AG04450 (cell line): ENCODE measurements around the gene DDX21. TPM values are rescaled to one million over a fixed set of nuclear protein-coding genes. Genes with fewer than 3 reads are reported as not detected.
"Not testable (repeated sequence)": the region's sequence is repeated elsewhere in the genome, so short reads cannot be mapped to it uniquely, and the experiment has no call there.

Source experiments
- CTCF ChIA-PET: fragments of 300-600, 350-600 bp; formaldehyde crosslinking; extraction: SDS; loops from one replicate; lab custom pipeline; 2022; ENCODE audit warnings: antibody characterized with exemption, inconsistent platforms; lab: Charles Lee
- POLR2A ChIA-PET: fragments of 350-600 bp; formaldehyde crosslinking; extraction: SDS; loops from one replicate; lab custom pipeline; 2021; ENCODE audit warnings: antibody characterized with exemption, inconsistent platforms; lab: Yijun Ruan, JAX
- DNase-seq: peaks from one replicate; pipeline ENCODE4 v3.0.0-alpha.2; 2011; ENCODE audit warnings: low read depth, low spot score
- H3K27ac ChIP-seq: one replicate; pipeline ENCODE4 v1.5.1; 2012; ENCODE audit warnings: low read depth, low read length, control low read depth
- H3K27me3 ChIP-seq: one replicate; pipeline ENCODE4 v1.6.0; 2012; ENCODE audit warnings: low read length; ENCODE audit not compliant: control insufficient read depth, insufficient read depth
- H3K4me3 ChIP-seq: 2 replicates; pipeline ENCODE4 v1.5.1; 2011; ENCODE audit warnings: mild to moderate bottlenecking, low read depth, low read length, control low read depth
- H3K9me3 ChIP-seq: 2 replicates; pipeline ENCODE4 v1.5.1; 2012; ENCODE audit warnings: low read length; ENCODE audit not compliant: control insufficient read depth, insufficient read depth
- polyA plus RNA-seq: library from polyadenylated mRNA; depleted of rRNA; stranded (reverse); fragments of >200 nt; gene quantifications from 2 replicates; pipeline ENCODE4 v1.2.3, GENCODE V29; 2011
- TF ChIP-seq, protein P1 (sequence below): IDR thresholded peaks from 2 replicates; pipeline ENCODE4 v1.5.1; 2011; ENCODE audit warnings: low read depth, low read length, control low read depth, inconsistent platforms

The DDX21 gene
- polyA plus RNA-seq, 1 experiment = 62.3 TPM

DNA sequence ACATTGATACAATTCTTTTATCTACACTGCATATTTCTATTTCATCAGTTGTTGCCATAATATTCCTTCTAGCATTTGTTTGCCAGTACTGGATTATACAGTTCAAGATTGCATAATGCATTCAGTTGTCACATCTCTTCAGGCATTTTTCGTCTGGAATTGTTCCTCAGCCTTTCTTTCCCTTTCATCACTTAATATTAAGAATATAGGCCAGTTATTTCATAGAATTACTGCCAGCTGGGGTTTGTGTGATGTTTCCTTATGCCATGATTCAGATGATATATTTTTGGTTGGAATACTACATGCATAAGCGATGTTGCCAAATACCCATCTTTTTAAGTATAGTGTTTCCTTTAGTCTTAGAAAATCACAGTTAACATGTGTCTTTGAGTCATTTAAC lies 53.4 kb downstream of the DDX21 start:
- CTCF ChIA-PET = interaction anchor here (3.1 kb wide), 1 partner anchor 85 kb away, joined by 14 read pairs; no protein-coding TSS in a partner anchor
- POLR2A ChIA-PET = no interaction called here
- H3K27ac ChIP-seq = no peak overlapping the region

GRCh38 chr10:69010151-69010640 lies 54.2 kb downstream of the DDX21 start:
- Histone ChIP-seq H3K27ac (no peak overlapping the region), H3K9me3 (no peaks in the 10 kb centered on the region), H3K4me3 (no peak overlapping the region), H3K27me3 (no peaks in the 10 kb centered on the region)
- CTCF ChIA-PET = interaction anchor here (1.3 to 3.1 kb wide), 2 partner anchors 83 to 84 kb away, joined by 6 to 14 read pairs; no protein-coding TSS in a partner anchor
- TF ChIP-seq, protein P1, sequence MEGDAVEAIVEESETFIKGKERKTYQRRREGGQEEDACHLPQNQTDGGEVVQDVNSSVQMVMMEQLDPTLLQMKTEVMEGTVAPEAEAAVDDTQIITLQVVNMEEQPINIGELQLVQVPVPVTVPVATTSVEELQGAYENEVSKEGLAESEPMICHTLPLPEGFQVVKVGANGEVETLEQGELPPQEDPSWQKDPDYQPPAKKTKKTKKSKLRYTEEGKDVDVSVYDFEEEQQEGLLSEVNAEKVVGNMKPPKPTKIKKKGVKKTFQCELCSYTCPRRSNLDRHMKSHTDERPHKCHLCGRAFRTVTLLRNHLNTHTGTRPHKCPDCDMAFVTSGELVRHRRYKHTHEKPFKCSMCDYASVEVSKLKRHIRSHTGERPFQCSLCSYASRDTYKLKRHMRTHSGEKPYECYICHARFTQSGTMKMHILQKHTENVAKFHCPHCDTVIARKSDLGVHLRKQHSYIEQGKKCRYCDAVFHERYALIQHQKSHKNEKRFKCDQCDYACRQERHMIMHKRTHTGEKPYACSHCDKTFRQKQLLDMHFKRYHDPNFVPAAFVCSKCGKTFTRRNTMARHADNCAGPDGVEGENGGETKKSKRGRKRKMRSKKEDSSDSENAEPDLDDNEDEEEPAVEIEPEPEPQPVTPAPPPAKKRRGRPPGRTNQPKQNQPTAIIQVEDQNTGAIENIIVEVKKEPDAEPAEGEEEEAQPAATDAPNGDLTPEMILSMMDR = no peak
- DNase-seq = no peak
- POLR2A ChIA-PET = no interaction called here

More for the DNA sequence above, 53.4 kb downstream of the DDX21 start:
- Histone ChIP-seq H3K4me3 (no peak overlapping the region), H3K27me3 (no peaks in the 10 kb centered on the region), H3K9me3 (no peaks in the 10 kb centered on the region)
- TF ChIP-seq, protein P1 = no peak
- no peak for DNase-seq

- H3K27me3 ChIP-seq, CTCF ChIA-PET, H3K9me3 ChIP-seq, POLR2A ChIA-PET, DNase-seq, H3K4me3 ChIP-seq, H3K27ac ChIP-seq: not testable (repeated sequence)
Measured at GRCh38 chr10:69012778-69013177, 56.8 kb downstream of the DDX21 start.

DNA sequence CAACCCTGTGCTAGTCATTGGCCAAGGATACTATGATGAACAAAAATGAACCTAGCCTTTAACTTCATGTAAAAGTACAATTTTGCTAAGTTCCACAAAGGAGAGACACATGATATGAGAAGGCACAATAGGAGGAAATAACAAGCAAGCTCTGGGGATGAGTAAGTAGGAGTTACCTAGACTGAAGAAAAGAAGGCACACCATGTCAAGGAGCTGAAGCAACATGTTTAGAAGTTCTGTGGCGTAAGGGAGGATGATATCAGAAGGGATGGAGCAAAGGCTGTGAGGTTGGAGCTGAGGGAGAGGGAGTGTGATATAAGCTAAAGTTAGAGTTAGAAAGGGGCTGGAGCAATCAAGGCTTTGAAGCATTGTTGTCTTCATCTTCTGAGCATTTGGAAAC lies 58.2 kb downstream of the DDX21 start:
- TF ChIP-seq, protein P1 = no peak

DNA sequence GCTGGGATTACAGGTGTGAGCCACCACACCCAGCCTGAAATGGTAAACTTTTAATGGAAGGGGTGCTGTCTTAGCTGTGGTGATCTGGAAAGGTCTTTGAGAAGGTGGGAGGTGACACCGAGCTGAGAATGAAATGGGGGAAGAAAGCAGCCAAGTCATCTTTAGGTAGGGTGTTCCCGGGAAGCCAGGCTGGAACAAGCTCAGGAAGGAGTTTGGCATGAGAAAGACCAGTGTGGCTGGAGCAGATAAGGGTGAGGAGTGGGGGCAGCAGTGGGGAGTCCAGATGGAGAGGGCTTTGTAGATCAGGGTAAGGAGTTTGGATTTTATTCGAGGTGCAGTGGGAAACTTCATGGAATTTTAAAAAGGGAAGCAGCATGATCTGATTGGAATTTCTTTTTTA lies 62.6 kb downstream of the DDX21 start:
- TF ChIP-seq, protein P1 = no peak
- CTCF ChIA-PET = interaction anchor here (1.6 kb wide), 1 partner anchor 14 kb away, joined by 8 read pairs; no protein-coding TSS in a partner anchor
- peak overlapping the region; percentile 2 for H3K27ac ChIP-seq
- POLR2A ChIA-PET = no interaction called here
- H3K27me3 ChIP-seq = no peaks in the 10 kb centered on the region
- no peak for DNase-seq
- no peak overlapping the region for H3K4me3 ChIP-seq
- H3K9me3 ChIP-seq = peaks cover 4% of the 10 kb centered on the region; the same call in 1 of the 2 replicates

More for the DNA sequence above, 58.2 kb downstream of the DDX21 start:
- Histone ChIP-seq H3K27me3 (no peaks in the 10 kb centered on the region), H3K27ac (no peak overlapping the region), H3K4me3 (no peak overlapping the region), H3K9me3 (no peaks in the 10 kb centered on the region)
- no peak for DNase-seq
- CTCF ChIA-PET = interaction anchor here (1.2 to 1.3 kb wide), 2 partner anchors 9 to 80 kb away, joined by 3 to 6 read pairs; no protein-coding TSS in a partner anchor
- POLR2A ChIA-PET = no interaction called here
